HepG2 (cell line): ENCODE results near the gene NRSN2. TPM values are rescaled to one million over a fixed set of nuclear protein-coding genes. Genes with fewer than 3 reads are reported as not detected.

ENCODE experiments used
- AKNA ChIP-seq: sonication (generic); formaldehyde crosslinking; IDR thresholded peaks from 2 replicates; pipeline ENCODE4 v1.4.0; 2020; ENCODE audit warnings: missing genetic modification reagents, borderline replicate concordance
- CSRNP2 ChIP-seq: sonication (generic); formaldehyde crosslinking; conservative IDR thresholded peaks from 2 replicates; pipeline ENCODE4 v1.8.0; 2022; ENCODE audit warnings: low read depth, missing genetic modification reagents
- IKZF4 ChIP-seq: sonication (generic); formaldehyde crosslinking; IDR thresholded peaks from 2 replicates; pipeline ENCODE4 v1.5.1; 2020; ENCODE audit warnings: borderline replicate concordance, mild to moderate bottlenecking, low read depth, missing genetic modification reagents; ENCODE audit errors: not compliant biosample characterization
- IRF9 ChIP-seq: sonication (generic); formaldehyde crosslinking; IDR thresholded peaks from 2 replicates; pipeline ENCODE4 v1.8.0; 2022; ENCODE audit warnings: missing genetic modification reagents, mild to moderate bottlenecking, borderline replicate concordance
- MBNL3 ChIP-seq: fragments of 250-450 bp; sonication (Bioruptor Pico); conservative IDR thresholded peaks from 2 replicates; pipeline ENCODE4 v1.8.0; 2022; ENCODE audit warnings: mild to moderate bottlenecking, inconsistent platforms
- PAF1 ChIP-seq: IDR thresholded peaks from 2 replicates; pipeline ENCODE4 v1.6.1; 2016; ENCODE audit warnings: missing genetic modification reagents, missing compliant biosample characterization
- SPEN ChIP-seq: sonication (generic); formaldehyde crosslinking; IDR thresholded peaks from 2 replicates; pipeline ENCODE4 v1.5.1; 2020; ENCODE audit warnings: low read depth, mild to moderate bottlenecking, missing genetic modification reagents
- TBX3 ChIP-seq: fragments of 450-650 bp; IDR thresholded peaks from 2 replicates; pipeline ENCODE4 v1.6.1; 2017; ENCODE audit warnings: antibody characterized with exemption, mild to moderate bottlenecking, inconsistent platforms, borderline replicate concordance
- ZBTB49 ChIP-seq: sonication (generic); formaldehyde crosslinking; IDR thresholded peaks from 2 replicates; pipeline ENCODE4 v1.4.0; 2020; ENCODE audit warnings: missing genetic modification reagents, borderline replicate concordance
- ZKSCAN1 ChIP-seq: fragments of 150-350 bp; IDR thresholded peaks from 2 replicates; pipeline ENCODE4 v1.6.1; 2014; ENCODE audit warnings: low read length
- ZNF143 ChIP-seq: sonication (generic); formaldehyde crosslinking; IDR thresholded peaks from 2 replicates; pipeline ENCODE4 v1.4.0; 2020; ENCODE audit warnings: missing genetic modification reagents
- ZNF329 ChIP-seq: sonication (generic); formaldehyde crosslinking; IDR thresholded peaks from 2 replicates; pipeline ENCODE4 v1.9.0; 2021; ENCODE audit warnings: low read depth, mild to moderate bottlenecking, missing genetic modification reagents
- polyA plus RNA-seq, 8 experiments: library from polyadenylated mRNA; depleted of rRNA in 3 of 8; stranded (reverse) in 7 of 8; unstranded in 1 of 8; fragments of >200 nt; fragmentation: Illumina TruSeq in 4 of 8; extraction: Trizol in 4 of 8; gene quantifications; 2 replicates each; pipeline versions ENCODE4 v1.2.1 to v1.2.3, GENCODE V29; 2011 to 2016; ENCODE audit warnings: low read depth in 4 of 8, missing spikeins in 1 of 8, mixed read lengths in 1 of 8; ENCODE audit not compliant: insufficient read depth in 1 of 8
- total RNA-seq, 5 experiments: library from RNA; depleted of rRNA; stranded (reverse); fragments of >200 nt; fragmentation: Illumina TruSeq; extraction: Trizol; gene quantifications; 2 replicates each; pipeline ENCODE4 v1.2.3, GENCODE V29; 2016; ENCODE audit warnings: low read depth in 1 of 5
- TF ChIP-seq, protein P1 (sequence below): IDR thresholded peaks from 2 replicates; pipeline ENCODE4 v1.6.1; 2012; ENCODE audit warnings: inconsistent platforms
- TF ChIP-seq, protein P2 (sequence below): sonication (generic); formaldehyde crosslinking; IDR thresholded peaks from 2 replicates; pipeline ENCODE4 v1.4.0; 2020; ENCODE audit warnings: missing genetic modification reagents
- TF ChIP-seq, protein P3 (sequence below): sonication (generic); IDR thresholded peaks from 2 replicates; pipeline ENCODE4 v1.6.1; 2016; ENCODE audit warnings: low read depth, borderline replicate concordance

Gene NRSN2
- total and polyA plus RNA-seq, 2 of the 13 experiments (the other 11 are each of a cell fraction or from before 2014, with no cell fraction given) = 32.3 to 49.4 TPM

DNA sequence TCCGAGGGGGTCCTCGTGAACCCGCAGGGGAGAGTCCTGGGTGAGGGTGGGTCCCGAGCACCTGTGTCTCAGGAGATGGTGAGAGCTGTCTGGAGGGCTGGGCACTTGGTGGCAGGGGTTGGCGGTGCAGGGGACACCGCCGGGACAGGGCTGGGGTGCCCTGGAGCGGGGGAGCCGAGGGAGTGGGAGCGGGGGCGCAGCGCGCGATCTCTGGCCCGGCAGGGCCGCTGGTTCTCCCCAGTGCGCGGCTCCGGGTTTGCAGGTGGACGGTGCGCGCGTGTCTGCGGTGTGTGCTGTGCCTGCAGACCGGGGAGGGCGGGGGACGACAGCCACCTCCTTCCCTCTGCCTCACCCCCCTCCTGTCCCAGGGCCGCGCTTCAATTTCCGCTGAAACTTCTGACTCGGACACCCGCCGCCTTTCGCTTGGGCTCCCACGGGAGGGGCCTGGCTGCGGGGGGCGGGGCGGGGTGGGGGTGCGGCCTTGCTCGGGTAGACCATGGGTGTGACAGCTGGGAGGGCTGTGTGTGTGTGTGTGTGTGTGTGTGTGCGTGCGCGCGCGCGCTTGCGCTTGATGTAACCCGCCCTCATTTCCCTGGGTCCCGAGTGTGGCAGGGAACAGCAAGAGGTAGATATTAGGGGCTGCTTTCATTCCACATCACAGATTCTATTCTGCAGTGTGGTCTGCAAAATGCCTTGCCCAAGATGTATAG is 34.8 kb downstream of the NRSN2 start (continued):
- TF ChIP-seq TBX3 = no peak
- TF ChIP-seq MBNL3 = no peak
- TF ChIP-seq ZKSCAN1 = no peak
- TF ChIP-seq ZNF329 = 0 out of 2 replicates have a peak, but pooled peaks have one; percentile 41
- TF ChIP-seq, protein P1, sequence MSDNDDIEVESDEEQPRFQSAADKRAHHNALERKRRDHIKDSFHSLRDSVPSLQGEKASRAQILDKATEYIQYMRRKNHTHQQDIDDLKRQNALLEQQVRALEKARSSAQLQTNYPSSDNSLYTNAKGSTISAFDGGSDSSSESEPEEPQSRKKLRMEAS = peak; percentile 37
- TF ChIP-seq PAF1 (CRISPR knock-in tag) = peak; percentile 86
- TF ChIP-seq SPEN (CRISPR knock-in tag) = peak; percentile 76
- TF ChIP-seq CSRNP2 (CRISPR knock-in tag) = no peak
- TF ChIP-seq, protein P2, sequence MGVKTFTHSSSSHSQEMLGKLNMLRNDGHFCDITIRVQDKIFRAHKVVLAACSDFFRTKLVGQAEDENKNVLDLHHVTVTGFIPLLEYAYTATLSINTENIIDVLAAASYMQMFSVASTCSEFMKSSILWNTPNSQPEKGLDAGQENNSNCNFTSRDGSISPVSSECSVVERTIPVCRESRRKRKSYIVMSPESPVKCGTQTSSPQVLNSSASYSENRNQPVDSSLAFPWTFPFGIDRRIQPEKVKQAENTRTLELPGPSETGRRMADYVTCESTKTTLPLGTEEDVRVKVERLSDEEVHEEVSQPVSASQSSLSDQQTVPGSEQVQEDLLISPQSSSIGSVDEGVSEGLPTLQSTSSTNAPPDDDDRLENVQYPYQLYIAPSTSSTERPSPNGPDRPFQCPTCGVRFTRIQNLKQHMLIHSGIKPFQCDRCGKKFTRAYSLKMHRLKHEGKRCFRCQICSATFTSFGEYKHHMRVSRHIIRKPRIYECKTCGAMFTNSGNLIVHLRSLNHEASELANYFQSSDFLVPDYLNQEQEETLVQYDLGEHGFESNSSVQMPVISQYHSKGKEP (CRISPR knock-in tag) = no peak; the same call in 1 of the 2 replicates
- peak; percentile 10 for TF ChIP-seq IKZF4 (CRISPR knock-in tag)
- TF ChIP-seq, protein P3, sequence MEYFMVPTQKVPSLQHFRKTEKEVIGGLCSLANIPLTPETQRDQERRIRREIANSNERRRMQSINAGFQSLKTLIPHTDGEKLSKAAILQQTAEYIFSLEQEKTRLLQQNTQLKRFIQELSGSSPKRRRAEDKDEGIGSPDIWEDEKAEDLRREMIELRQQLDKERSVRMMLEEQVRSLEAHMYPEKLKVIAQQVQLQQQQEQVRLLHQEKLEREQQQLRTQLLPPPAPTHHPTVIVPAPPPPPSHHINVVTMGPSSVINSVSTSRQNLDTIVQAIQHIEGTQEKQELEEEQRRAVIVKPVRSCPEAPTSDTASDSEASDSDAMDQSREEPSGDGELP = peak; percentile 94
- TF ChIP-seq AKNA (CRISPR knock-in tag) = no peak
- no peak; the same call in 1 of the 2 replicates for TF ChIP-seq IRF9 (CRISPR knock-in tag)
- 0 out of 2 replicates have a peak, but pooled peaks have one; percentile 15 for TF ChIP-seq ZNF143
- no peak for TF ChIP-seq ZBTB49 (CRISPR knock-in tag)
